GM12878 (cell line): Measurements from ENCODE around the gene OR1F1.

ENCODE experiments used
- ATF3 ChIP-seq: IDR thresholded peaks from 2 replicates; pipeline ENCODE4 v1.6.1; 2011; ENCODE audit warnings: low read depth, mild to moderate bottlenecking, low read length, moderate library complexity, borderline replicate concordance; ENCODE audit errors: extremely low read depth
- CTCF ChIP-seq, 3 experiments: IDR thresholded peaks in 2 of 3; conservative IDR thresholded peaks in 1 of 3; 2 replicates each; pipeline ENCODE4 v1.5.1; 2011; ENCODE audit warnings: low read depth in 3 of 3, low read length in 3 of 3, mild to moderate bottlenecking in 3 of 3, control low read depth in 2 of 3, moderate library complexity in 2 of 3, inconsistent platforms in 1 of 3, mixed read lengths in 1 of 3; ENCODE audit not compliant: control insufficient read depth in 2 of 3, insufficient read depth in 1 of 3; ENCODE audit errors: extremely low read depth in 1 of 3
- DPF2 ChIP-seq: fragments of 450-650 bp; IDR thresholded peaks from 2 replicates; pipeline ENCODE4 v1.6.1; 2017; ENCODE audit warnings: mild to moderate bottlenecking
- EP300 ChIP-seq, 2 experiments: fragments of 150-350 bp in 1 of 2; IDR thresholded peaks; 2 replicates each; pipeline ENCODE4 v1.6.1; 2011 to 2012; ENCODE audit warnings: low read depth in 2 of 2, low read length in 2 of 2, borderline replicate concordance in 1 of 2, improper control_type of control experiment in 1 of 2, inconsistent platforms in 1 of 2; ENCODE audit not compliant: control insufficient read depth in 1 of 2
- MYC ChIP-seq: IDR thresholded peaks from 2 replicates; pipeline ENCODE4 v1.6.1; 2011; ENCODE audit warnings: mild to moderate bottlenecking, low read length, moderate library complexity, inconsistent platforms; ENCODE audit not compliant: insufficient read depth, insufficient replicate concordance, insufficient read length, severe bottlenecking
- RFX5 ChIP-seq: IDR thresholded peaks from 2 replicates; pipeline ENCODE4 v1.6.1; 2011; ENCODE audit warnings: low read depth, low read length, improper control_type of control experiment
- SIN3A ChIP-seq: IDR thresholded peaks from 2 replicates; pipeline ENCODE4 v1.6.1; 2012; ENCODE audit warnings: low read depth, low read length, improper control_type of control experiment
- STAT3 ChIP-seq: IDR thresholded peaks from 2 replicates; pipeline ENCODE4 v1.6.1; 2011; ENCODE audit warnings: low read depth, low read length, improper control_type of control experiment
- TAF1 ChIP-seq: IDR thresholded peaks from 2 replicates; pipeline ENCODE4 v1.6.1; 2011; ENCODE audit warnings: mild to moderate bottlenecking, low read depth, low read length, borderline replicate concordance
- TCF12 ChIP-seq: IDR thresholded peaks from 2 replicates; pipeline ENCODE4 v1.6.1; 2011; ENCODE audit warnings: low read depth, mild to moderate bottlenecking, low read length
- ZBTB33 ChIP-seq: fragments of 450-650 bp; IDR thresholded peaks from 2 replicates; pipeline ENCODE4 v1.6.1; 2017; ENCODE audit warnings: mild to moderate bottlenecking
- ZNF687 ChIP-seq: fragments of 450-650 bp; IDR thresholded peaks from 2 replicates; pipeline ENCODE4 v1.6.1; 2017; ENCODE audit warnings: mild to moderate bottlenecking, moderate library complexity

- no peak for TF ChIP-seq EP300 (IDR thresholded peaks at IDR 0.05; ENCODE audit: borderline replicate concordance in 1 of 2, control insufficient read depth in 1 of 2, low read depth in 2 of 2, low read length in 2 of 2)
- TF ChIP-seq CTCF (IDR thresholded peaks at IDR 0.05 in 2 of 3, conservative IDR thresholded peaks at IDR 0.05 in 1 of 3; ENCODE audit: control insufficient read depth in 2 of 3, extremely low read depth in 1 of 3, insufficient read depth in 1 of 3, low read depth in 3 of 3, low read length in 3 of 3): no peak
- TF ChIP-seq MYC: no peak
- TF ChIP-seq RFX5: no peak
- no peak for TF ChIP-seq ZNF687
- no peak for TF ChIP-seq ZBTB33
- no peak for TF ChIP-seq SIN3A
- no peak for TF ChIP-seq STAT3
- TF ChIP-seq TAF1: no peak
- no peak for TF ChIP-seq ATF3
- TF ChIP-seq TCF12: no peak
- TF ChIP-seq DPF2: no peak
Observed at GRCh38 chr16:3216263-3216640, 28.2 kb downstream of the OR1F1 start.
